Trophoblast cell (in vitro differentiated cells and primary cell): ENCODE results near the gene RAB34.

Experiments used
- DNase-seq, 2 donors: peaks; one replicate each; pipeline ENCODE4 v3.0.0-alpha.2; 2016
- H2AFZ ChIP-seq: 2 replicates; pipeline ENCODE4 v1.6.1; 2013; ENCODE audit warnings: low read length, moderate library complexity, mild to moderate bottlenecking; ENCODE audit not compliant: insufficient read depth, poor library complexity
- H2AK5ac ChIP-seq: 2 replicates; pipeline ENCODE4 v1.6.1; 2013; ENCODE audit warnings: mild to moderate bottlenecking, low read length
- H2BK120ac ChIP-seq: 2 replicates; pipeline ENCODE4 v1.6.1; 2013; ENCODE audit warnings: low read length, mild to moderate bottlenecking, moderate library complexity; ENCODE audit not compliant: insufficient read depth, poor library complexity
- H2BK12ac ChIP-seq: 2 replicates; pipeline ENCODE4 v1.6.1; 2013; ENCODE audit warnings: mild to moderate bottlenecking, low read length, moderate library complexity
- H2BK5ac ChIP-seq: 2 replicates; pipeline ENCODE4 v1.6.1; 2013; ENCODE audit warnings: low read length, low read depth, moderate library complexity, mild to moderate bottlenecking; ENCODE audit not compliant: poor library complexity
- H3K14ac ChIP-seq: 2 replicates; pipeline ENCODE4 v1.6.1; 2013; ENCODE audit warnings: mild to moderate bottlenecking, low read length
- H3K18ac ChIP-seq: 2 replicates; pipeline ENCODE4 v1.6.1; 2013; ENCODE audit warnings: mild to moderate bottlenecking, low read length
- H3K23ac ChIP-seq: 2 replicates; pipeline ENCODE4 v1.6.1; 2013; ENCODE audit warnings: low read length
- H3K27ac ChIP-seq: 2 replicates; pipeline ENCODE4 v1.5.1; 2013; ENCODE audit warnings: low read depth, mild to moderate bottlenecking, inconsistent platforms, low read length, moderate library complexity
- H3K27me3 ChIP-seq: 2 replicates; pipeline ENCODE4 v1.6.1; 2013; ENCODE audit warnings: inconsistent platforms, mild to moderate bottlenecking, low read length, moderate library complexity; ENCODE audit not compliant: insufficient read depth
- H3K36me3 ChIP-seq, 2 experiments: 1 replicate in 1 of 2; 2 replicates in 1 of 2; pipeline ENCODE4 v1.6.1; 2013; ENCODE audit warnings: low read length in 2 of 2, mild to moderate bottlenecking in 2 of 2, moderate library complexity in 1 of 2; ENCODE audit not compliant: insufficient read depth in 2 of 2, control insufficient read depth in 1 of 2
- H3K4ac ChIP-seq: 2 replicates; pipeline ENCODE4 v1.6.1; 2013; ENCODE audit warnings: low read depth, mild to moderate bottlenecking, low read length, moderate library complexity
- H3K4me1 ChIP-seq, 2 experiments: 1 replicate in 1 of 2; 2 replicates in 1 of 2; pipeline ENCODE4 v1.6.1; 2013; ENCODE audit warnings: low read length in 2 of 2, mild to moderate bottlenecking in 2 of 2, moderate library complexity in 1 of 2; ENCODE audit not compliant: insufficient read depth in 2 of 2, control insufficient read depth in 1 of 2
- H3K4me2 ChIP-seq: 2 replicates; pipeline ENCODE4 v1.6.1; 2013; ENCODE audit warnings: inconsistent platforms, mild to moderate bottlenecking, low read length, moderate library complexity
- H3K4me3 ChIP-seq: 2 replicates; pipeline ENCODE4 v1.5.1; 2013; ENCODE audit warnings: mild to moderate bottlenecking, low read depth, low read length, inconsistent platforms
- H3K79me1 ChIP-seq: one replicate; pipeline ENCODE4 v1.6.1; 2013; ENCODE audit warnings: low read length
- H3K79me2 ChIP-seq: 2 replicates; pipeline ENCODE4 v1.6.1; 2013; ENCODE audit warnings: low read length, mild to moderate bottlenecking; ENCODE audit not compliant: control insufficient read depth, insufficient read depth, poor library complexity
- H3K9ac ChIP-seq: 2 replicates; pipeline ENCODE4 v1.6.1; 2013; ENCODE audit warnings: mild to moderate bottlenecking, low read length
- H3K9me3 ChIP-seq: 2 replicates; pipeline ENCODE4 v1.6.1; 2013; ENCODE audit warnings: low read depth, mild to moderate bottlenecking, control low read depth, inconsistent platforms, low read length; ENCODE audit not compliant: insufficient read depth
- H4K12ac ChIP-seq: 2 replicates; pipeline ENCODE4 v1.6.1; 2013; ENCODE audit warnings: low read depth, mild to moderate bottlenecking, low read length, moderate library complexity
- H4K8ac ChIP-seq: 2 replicates; pipeline ENCODE4 v1.6.1; 2013; ENCODE audit warnings: low read depth, mild to moderate bottlenecking, low read length, moderate library complexity
- H4K91ac ChIP-seq: one replicate; pipeline ENCODE4 v1.6.1; 2013; ENCODE audit warnings: low read depth, mild to moderate bottlenecking, low read length, moderate library complexity
- WGBS: extraction: QIAGEN DNeasy Blood & Tissue Kit; methylation state at CpG from one replicate; pipeline ENCODE4 v1.1.7; 2013; ENCODE audit warnings: missing lambda C conversion rate; ENCODE audit not compliant: insufficient read length, insufficient coverage; ENCODE audit errors: extremely low coverage; 5-methylcytosine and 5-hydroxymethylcytosine counted together

Gene RAB34

GRCh38 chr17:28705074-28705659 lies 12.5 kb downstream of the RAB34 start:
- Histone ChIP-seq H2AK5ac (no peak overlapping the region), H4K8ac (no peak overlapping the region), H3K27me3 (no peaks in the 10 kb centered on the region), H3K23ac (no peak overlapping the region), H3K4me1 (peaks cover 2 to 4% of the 10 kb centered on the region in 2 experiments), H2BK5ac (no peak overlapping the region), H4K12ac (no peak overlapping the region), H4K91ac (no peak overlapping the region), H3K4me2 (no peak overlapping the region), H3K9me3 (no peaks in the 10 kb centered on the region), H3K4ac (no peak overlapping the region), H2BK12ac (no peak overlapping the region), H2BK120ac (no peak overlapping the region), H3K79me2 (no peaks in the 10 kb centered on the region), H3K9ac (no peak overlapping the region), H3K27ac (no peak overlapping the region), H3K18ac (no peak overlapping the region), H3K14ac (no peak overlapping the region), H2AFZ (no peak overlapping the region), H3K36me3 (peaks cover 46 to 57% of the 10 kb centered on the region in 2 experiments), H3K79me1 (no peaks in the 10 kb centered on the region), H3K4me3 (no peak overlapping the region)
- WGBS: no CpG with 5 or more reads among the region's 5 CpGs
- no peak for DNase-seq

- no peak overlapping the region for H3K14ac ChIP-seq
- no peak overlapping the region for H2AK5ac ChIP-seq
- H3K36me3 ChIP-seq: peaks cover 54 to 65% of the 10 kb centered on the region in 2 experiments
- H4K91ac ChIP-seq: no peak overlapping the region
- H3K4me2 ChIP-seq: no peak overlapping the region
- no peak overlapping the region for H3K4ac ChIP-seq
- H3K9ac ChIP-seq: no peak overlapping the region
- H3K27ac ChIP-seq: no peak overlapping the region
- no peak overlapping the region for H3K4me3 ChIP-seq
- H2BK12ac ChIP-seq: no peak overlapping the region
- no peak overlapping the region for H3K23ac ChIP-seq
- H3K79me1 ChIP-seq: no peaks in the 10 kb centered on the region
- H3K79me2 ChIP-seq: no peaks in the 10 kb centered on the region
- H4K8ac ChIP-seq: no peak overlapping the region
- H3K9me3 ChIP-seq: no peaks in the 10 kb centered on the region
- H3K18ac ChIP-seq: no peak overlapping the region
- no peak overlapping the region for H2BK5ac ChIP-seq
- H2AFZ ChIP-seq: no peak overlapping the region
- no CpG with 5 or more reads among the region's 14 CpGs for WGBS
- no peak for DNase-seq
- no peaks in the 10 kb centered on the region for H3K27me3 ChIP-seq
- no peaks in the 10 kb centered on the region for H3K4me1 ChIP-seq
- no peak overlapping the region for H4K12ac ChIP-seq
- H2BK120ac ChIP-seq: no peak overlapping the region
Observed at GRCh38 chr17:28704219-28704858, 13.3 kb downstream of the RAB34 start.

GRCh38 chr17:28703552-28704218 lies 14.0 kb downstream of the RAB34 start:
- H2AFZ ChIP-seq: no peak overlapping the region
- no peak overlapping the region for H4K12ac ChIP-seq
- H3K18ac ChIP-seq: no peak overlapping the region
- no peak overlapping the region for H4K91ac ChIP-seq
- no peak overlapping the region for H3K4me2 ChIP-seq
- no peak overlapping the region for H2BK12ac ChIP-seq
- WGBS: no CpG with 5 or more reads among the region's 16 CpGs
- no peak overlapping the region for H3K27ac ChIP-seq
- H3K9ac ChIP-seq: no peak overlapping the region
- no peaks in the 10 kb centered on the region for H3K9me3 ChIP-seq
- H3K23ac ChIP-seq: no peak overlapping the region
- H3K4ac ChIP-seq: no peak overlapping the region
- H4K8ac ChIP-seq: no peak overlapping the region
- no peak overlapping the region for H2BK5ac ChIP-seq
- no peaks in the 10 kb centered on the region for H3K4me1 ChIP-seq
- H3K27me3 ChIP-seq: no peaks in the 10 kb centered on the region
- no peak overlapping the region for H2BK120ac ChIP-seq
- H3K4me3 ChIP-seq: no peak overlapping the region
- H2AK5ac ChIP-seq: no peak overlapping the region
- DNase-seq: no peak
- H3K14ac ChIP-seq: no peak overlapping the region
- no peaks in the 10 kb centered on the region for H3K79me1 ChIP-seq
- H3K79me2 ChIP-seq: no peaks in the 10 kb centered on the region
- peaks cover 58 to 72% of the 10 kb centered on the region in 2 experiments for H3K36me3 ChIP-seq

- no peak overlapping the region for H2BK12ac ChIP-seq
- H3K79me1 ChIP-seq: no peaks in the 10 kb centered on the region
- no peak overlapping the region for H3K23ac ChIP-seq
- H3K18ac ChIP-seq: no peak overlapping the region
- H3K4ac ChIP-seq: no peak overlapping the region
- no peaks in the 10 kb centered on the region for H3K79me2 ChIP-seq
- no peak for DNase-seq
- no peak overlapping the region for H3K9ac ChIP-seq
- H2BK120ac ChIP-seq: no peak overlapping the region
- H4K8ac ChIP-seq: no peak overlapping the region
- no peak overlapping the region for H3K4me2 ChIP-seq
- no peak overlapping the region for H4K12ac ChIP-seq
- no peak overlapping the region for H2AFZ ChIP-seq
- H3K27me3 ChIP-seq: no peaks in the 10 kb centered on the region
- H3K27ac ChIP-seq: no peak overlapping the region
- WGBS: no CpG with 5 or more reads among the region's 3 CpGs
- no peaks in the 10 kb centered on the region for H3K4me1 ChIP-seq
- H2AK5ac ChIP-seq: no peak overlapping the region
- no peak overlapping the region for H3K4me3 ChIP-seq
- no peak overlapping the region for H3K14ac ChIP-seq
- H4K91ac ChIP-seq: no peak overlapping the region
- peaks cover 67 to 81% of the 10 kb centered on the region in 2 experiments for H3K36me3 ChIP-seq
- H2BK5ac ChIP-seq: no peak overlapping the region
- H3K9me3 ChIP-seq: no peaks in the 10 kb centered on the region
Observed at GRCh38 chr17:28702752-28703150, 14.9 kb downstream of the RAB34 start.
